RWPE2 (cell line): ENCODE measurements around the gene GPS2.

Source experiments
- ATAC-seq: fragments of 200-7000 bp; cut with Tn5 transposase; 3 replicates; pipeline ENCODE4 v1.9.1; 2021; ENCODE audit warnings: low read depth
- DNase-seq: peaks from one replicate; pipeline ENCODE4 v3.0.0-alpha.2; 2020; ENCODE audit warnings: low spot score
- H3K27ac ChIP-seq: fragments of 450-650 bp; 2 replicates; pipeline ENCODE4 v1.5.1; 2017; ENCODE audit warnings: mild to moderate bottlenecking; ENCODE audit not compliant: poor library complexity, severe bottlenecking
- H3K27me3 ChIP-seq: fragments of 250-450 bp; sonication (Bioruptor Pico); 2 replicates; pipeline ENCODE4 v1.5.1; 2021; ENCODE audit warnings: mild to moderate bottlenecking, moderate library complexity; ENCODE audit not compliant: insufficient read depth, poor library complexity, severe bottlenecking
- H3K36me3 ChIP-seq: fragments of 250-450 bp; sonication (Bioruptor Pico); 2 replicates; pipeline ENCODE4 v1.5.1; 2020; ENCODE audit warnings: low read depth, mild to moderate bottlenecking, moderate library complexity
- H3K4me1 ChIP-seq: fragments of 250-450 bp; sonication (Bioruptor Pico); 2 replicates; pipeline ENCODE4 v1.5.1; 2021; ENCODE audit warnings: mild to moderate bottlenecking, moderate library complexity; ENCODE audit not compliant: insufficient read depth, poor library complexity, severe bottlenecking
- H3K4me3 ChIP-seq: fragments of 250-450 bp; sonication (Bioruptor Pico); 2 replicates; pipeline ENCODE4 v1.5.1; 2021; ENCODE audit warnings: mild to moderate bottlenecking, moderate library complexity; ENCODE audit not compliant: severe bottlenecking
- H3K9me3 ChIP-seq: fragments of 250-450 bp; sonication (Bioruptor Pico); 2 replicates; pipeline ENCODE4 v1.5.1; 2021; ENCODE audit warnings: mild to moderate bottlenecking, moderate library complexity; ENCODE audit not compliant: severe bottlenecking
- TF ChIP-seq, protein P1 (sequence below): fragments of 450-650 bp; IDR thresholded peaks from one replicate; pipeline ENCODE4 v1.5.1; 2017; ENCODE audit warnings: mild to moderate bottlenecking, moderate library complexity; ENCODE audit not compliant: poor library complexity, severe bottlenecking

The GPS2 gene

DNA sequence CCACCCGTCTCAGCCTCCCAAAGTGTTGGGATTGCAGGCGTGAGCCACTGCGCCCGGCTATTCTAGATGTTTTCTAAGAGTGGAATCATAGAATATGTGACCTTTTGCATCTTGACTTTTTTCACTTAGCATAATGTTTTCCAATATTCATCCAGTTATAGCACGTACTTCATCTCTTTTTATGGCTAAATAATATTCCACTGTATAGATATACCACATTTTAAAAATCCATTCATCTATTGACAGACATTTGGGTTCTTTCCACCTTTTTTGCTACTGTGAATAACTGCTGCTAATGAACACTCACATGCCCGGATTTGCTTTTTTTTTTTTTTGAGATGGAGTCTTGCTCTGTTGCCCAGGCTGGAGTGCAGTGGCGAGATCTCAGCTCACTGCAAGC, 11.0 kb downstream of the GPS2 start:
- Histone ChIP-seq H3K9me3 (no peaks in the 10 kb centered on the region), H3K27ac (no peak overlapping the region), H3K4me1 (peaks cover 2% of the 10 kb centered on the region), H3K4me3 (no peak overlapping the region), H3K27me3 (no peaks in the 10 kb centered on the region), H3K36me3 (peaks cover 10% of the 10 kb centered on the region)
- TF ChIP-seq, protein P1, sequence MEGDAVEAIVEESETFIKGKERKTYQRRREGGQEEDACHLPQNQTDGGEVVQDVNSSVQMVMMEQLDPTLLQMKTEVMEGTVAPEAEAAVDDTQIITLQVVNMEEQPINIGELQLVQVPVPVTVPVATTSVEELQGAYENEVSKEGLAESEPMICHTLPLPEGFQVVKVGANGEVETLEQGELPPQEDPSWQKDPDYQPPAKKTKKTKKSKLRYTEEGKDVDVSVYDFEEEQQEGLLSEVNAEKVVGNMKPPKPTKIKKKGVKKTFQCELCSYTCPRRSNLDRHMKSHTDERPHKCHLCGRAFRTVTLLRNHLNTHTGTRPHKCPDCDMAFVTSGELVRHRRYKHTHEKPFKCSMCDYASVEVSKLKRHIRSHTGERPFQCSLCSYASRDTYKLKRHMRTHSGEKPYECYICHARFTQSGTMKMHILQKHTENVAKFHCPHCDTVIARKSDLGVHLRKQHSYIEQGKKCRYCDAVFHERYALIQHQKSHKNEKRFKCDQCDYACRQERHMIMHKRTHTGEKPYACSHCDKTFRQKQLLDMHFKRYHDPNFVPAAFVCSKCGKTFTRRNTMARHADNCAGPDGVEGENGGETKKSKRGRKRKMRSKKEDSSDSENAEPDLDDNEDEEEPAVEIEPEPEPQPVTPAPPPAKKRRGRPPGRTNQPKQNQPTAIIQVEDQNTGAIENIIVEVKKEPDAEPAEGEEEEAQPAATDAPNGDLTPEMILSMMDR: no peak
- no peak for DNase-seq
- ATAC-seq: no peak

DNA sequence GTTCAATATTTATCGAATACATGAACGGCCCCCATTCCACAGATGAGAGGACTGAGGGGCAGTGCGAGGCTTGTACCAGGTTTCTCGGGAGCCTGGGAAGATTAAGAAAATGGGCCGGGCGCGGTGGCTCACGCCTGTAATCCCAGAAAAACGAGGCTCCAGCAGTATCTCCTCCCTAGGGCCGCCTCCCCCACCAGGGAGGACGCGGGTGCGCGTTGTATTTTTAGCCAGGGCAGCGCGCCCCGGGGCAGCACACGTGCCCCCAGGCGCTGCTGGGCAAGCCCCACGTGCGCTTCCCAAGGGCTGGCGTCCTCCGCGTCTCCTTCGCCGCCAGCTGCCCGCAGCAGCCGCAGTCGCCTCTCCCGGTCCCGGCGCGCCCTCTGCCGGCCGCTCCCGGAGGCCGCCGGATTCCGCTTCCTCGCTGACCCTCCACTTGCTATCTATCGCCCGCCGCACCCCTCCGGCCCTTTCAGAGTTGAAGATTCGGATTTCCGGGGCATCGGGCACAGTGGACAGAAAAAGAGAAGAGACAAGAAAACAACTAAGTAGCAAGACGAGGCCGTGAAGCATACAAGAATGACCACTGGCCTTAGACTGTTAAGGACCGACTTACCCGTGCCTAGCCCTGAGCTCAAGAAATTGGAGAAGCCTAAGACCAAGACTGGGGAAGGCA, 18.8 kb downstream of the GPS2 start:
- TF ChIP-seq, protein P1: peak; percentile 96
- Histone ChIP-seq H3K27ac (no peak overlapping the region), H3K4me1 (peaks cover 9% of the 10 kb centered on the region), H3K9me3 (no peaks in the 10 kb centered on the region), H3K4me3 (no peak overlapping the region), H3K27me3 (no peaks in the 10 kb centered on the region), H3K36me3 (no peaks in the 10 kb centered on the region)
- DNase-seq: peak; percentile 72
- peak; percentile 44 for ATAC-seq

DNA sequence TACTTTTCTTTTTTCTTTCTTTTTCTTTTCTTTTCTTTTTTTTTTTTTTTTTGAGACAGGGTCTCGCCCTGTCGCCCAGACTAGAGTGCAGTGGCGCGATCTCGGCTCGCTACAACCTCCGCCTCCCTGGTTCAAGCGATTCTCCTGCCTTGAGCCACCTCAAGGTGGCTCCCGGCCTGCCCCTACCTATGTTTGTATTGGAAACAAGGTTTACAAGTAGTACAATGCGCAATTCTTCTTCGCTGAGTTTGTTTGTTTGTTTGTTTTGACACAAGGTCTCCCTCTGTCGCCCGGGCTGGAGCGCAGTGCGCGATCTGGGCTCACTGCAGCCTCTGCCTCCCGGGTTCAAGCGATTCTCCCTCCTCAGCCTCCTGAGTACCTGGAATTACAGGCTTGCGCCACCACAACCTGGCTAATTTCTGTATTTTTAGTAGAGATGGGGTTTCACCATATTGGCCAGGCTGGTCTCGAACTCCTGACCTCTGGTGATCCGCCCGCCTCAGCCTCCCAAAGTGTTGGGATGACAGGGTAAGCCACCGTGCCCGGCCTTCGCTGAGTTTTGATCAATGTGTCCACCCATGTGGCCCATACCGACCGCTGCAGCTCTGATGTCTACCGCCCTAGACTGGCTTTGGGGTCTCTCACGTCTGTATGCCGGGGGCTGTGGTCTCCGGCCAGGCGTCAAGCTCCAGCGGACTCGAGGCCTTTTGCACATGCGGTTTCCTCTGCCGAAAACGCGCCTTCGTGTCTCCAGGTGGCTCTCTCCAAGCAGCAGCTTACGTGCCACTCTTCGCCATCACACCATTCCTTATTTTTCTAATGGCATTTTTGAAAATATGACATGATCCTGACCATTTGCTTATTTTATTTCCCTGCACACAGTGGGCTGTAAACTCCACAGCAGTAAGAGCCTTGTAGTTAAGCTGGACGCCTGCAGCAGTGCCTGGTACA, 19.7 kb downstream of the GPS2 start:
- no peak for ATAC-seq
- Histone ChIP-seq H3K27me3 (no peaks in the 10 kb centered on the region), H3K27ac (peak overlapping the region; percentile 22)

DNA sequence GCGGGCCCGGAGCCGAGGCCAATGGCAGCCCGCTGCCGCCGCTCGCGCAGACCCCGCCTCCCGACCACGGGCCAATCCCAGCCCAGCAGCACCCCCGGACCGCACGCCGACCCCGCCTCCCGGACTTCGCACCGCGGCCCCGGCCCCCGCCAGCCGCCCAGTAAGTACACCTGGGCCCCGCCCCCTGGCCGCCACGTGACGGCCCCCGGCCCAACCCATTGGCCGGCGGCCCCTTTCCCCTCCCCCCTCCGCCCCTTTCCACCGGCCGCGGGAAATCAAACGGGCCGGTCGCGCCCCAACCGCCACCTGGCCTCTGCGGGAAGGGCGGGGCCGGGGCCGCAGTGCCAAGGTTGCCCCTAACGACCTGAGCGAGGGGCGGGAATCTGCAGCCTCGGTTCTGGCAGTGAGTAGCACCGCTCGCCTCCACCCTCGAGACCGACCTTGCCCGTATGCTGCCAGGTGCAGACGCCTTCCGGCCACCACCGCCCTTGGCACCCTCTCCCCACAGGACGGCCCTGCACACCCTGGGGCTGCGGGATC, 20.5 kb downstream of the GPS2 start, which contains the start of gene YBX2:
TSS of gene YBX2 (minus strand) at position 26 of the 540 bp plus-strand sequence. CDS start 139 bp downstream, outside the sequence.
- TF ChIP-seq, protein P1: no peak
- Histone ChIP-seq H3K36me3 (no peaks in the 10 kb centered on the region), H3K4me1 (peaks cover 9% of the 10 kb centered on the region), H3K4me3 (peak within 1 kb of the TSS; percentile 39), H3K27me3 (no peaks in the 10 kb centered on the region), H3K9me3 (no peaks in the 10 kb centered on the region), H3K27ac (peak within 1 kb of the TSS; percentile 45)
- ATAC-seq (peak; percentile 85), DNase-seq (peak; percentile 90)

More for the DNA sequence above, 19.7 kb downstream of the GPS2 start:
- H3K36me3 ChIP-seq: no peaks in the 10 kb centered on the region
- H3K4me3 ChIP-seq: peak overlapping the region; percentile 39
- H3K9me3 ChIP-seq: no peaks in the 10 kb centered on the region
- DNase-seq: no peak
- H3K4me1 ChIP-seq: peaks cover 9% of the 10 kb centered on the region
- TF ChIP-seq, protein P1: no peak
